Activated T-helper 9 cell treated with anti-CD3 and anti-CD28 coated beads, Interleukin-2, amount 50 U/mL, for 16 hours (primary cell): ENCODE data around the gene PPP2R3B.
"Not testable (repeated sequence)": the region's sequence is repeated elsewhere in the genome, so short reads cannot be mapped to it uniquely, and the experiment has no call there.

ENCODE experiments used
- DNase-seq: peaks from one replicate; pipeline ENCODE4 v3.0.0-alpha.2; 2020; ENCODE audit warnings: low read depth

Gene PPP2R3B, protein sequence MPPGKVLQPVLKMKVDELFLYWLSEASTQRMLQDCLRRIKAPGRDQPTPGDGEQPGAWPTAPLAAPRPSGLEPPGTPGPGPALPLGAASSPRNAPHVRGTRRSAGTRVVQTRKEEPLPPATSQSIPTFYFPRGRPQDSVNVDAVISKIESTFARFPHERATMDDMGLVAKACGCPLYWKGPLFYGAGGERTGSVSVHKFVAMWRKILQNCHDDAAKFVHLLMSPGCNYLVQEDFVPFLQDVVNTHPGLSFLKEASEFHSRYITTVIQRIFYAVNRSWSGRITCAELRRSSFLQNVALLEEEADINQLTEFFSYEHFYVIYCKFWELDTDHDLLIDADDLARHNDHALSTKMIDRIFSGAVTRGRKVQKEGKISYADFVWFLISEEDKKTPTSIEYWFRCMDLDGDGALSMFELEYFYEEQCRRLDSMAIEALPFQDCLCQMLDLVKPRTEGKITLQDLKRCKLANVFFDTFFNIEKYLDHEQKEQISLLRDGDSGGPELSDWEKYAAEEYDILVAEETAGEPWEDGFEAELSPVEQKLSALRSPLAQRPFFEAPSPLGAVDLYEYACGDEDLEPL

DNA sequence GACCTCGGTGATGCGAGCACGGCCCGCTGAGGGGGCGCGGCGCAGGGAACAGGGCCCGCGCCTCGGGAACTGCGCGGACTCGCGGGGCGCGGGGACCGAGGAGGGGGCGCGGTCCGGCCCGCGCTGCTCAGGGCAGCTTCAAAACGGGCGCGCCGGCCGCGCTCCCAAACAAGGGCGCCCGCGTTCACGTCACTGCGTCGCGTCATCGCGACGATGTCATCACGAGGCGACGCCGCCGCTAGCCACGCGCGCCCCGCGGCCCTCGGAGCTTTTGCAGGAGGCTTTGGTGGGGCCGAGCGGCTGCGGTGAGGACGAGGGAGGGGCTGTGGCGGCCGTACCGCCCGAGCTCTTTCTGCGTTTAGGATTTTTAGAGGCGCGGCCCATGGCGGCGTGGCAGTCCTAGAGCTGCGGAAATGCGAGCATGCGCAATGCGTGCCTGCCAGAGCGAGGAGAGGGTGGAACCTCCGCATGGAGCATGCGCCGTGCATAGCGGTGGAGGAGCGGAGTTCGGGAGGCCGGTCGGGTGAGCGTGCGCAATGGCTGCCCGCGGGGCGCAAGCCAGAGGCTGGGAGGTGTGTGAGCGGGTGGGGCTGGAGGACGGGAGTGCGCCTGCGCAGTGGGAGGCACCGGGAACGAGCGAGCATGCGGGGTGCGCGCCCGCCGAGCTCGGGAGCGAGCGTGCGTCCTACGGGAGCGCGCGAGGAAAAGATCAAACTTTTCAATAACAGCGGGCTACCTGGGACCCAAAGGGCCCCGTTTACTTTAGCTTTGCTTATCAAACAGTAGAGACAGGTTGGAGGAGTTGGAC lies at the start of gene PPP2R3B:
Gene PPP2R3B (minus strand): TSS at position 140 of the 808 bp plus-strand sequence. CDS start 216 bp downstream, outside the sequence.
- peak; percentile 99 for DNase-seq

DNA sequence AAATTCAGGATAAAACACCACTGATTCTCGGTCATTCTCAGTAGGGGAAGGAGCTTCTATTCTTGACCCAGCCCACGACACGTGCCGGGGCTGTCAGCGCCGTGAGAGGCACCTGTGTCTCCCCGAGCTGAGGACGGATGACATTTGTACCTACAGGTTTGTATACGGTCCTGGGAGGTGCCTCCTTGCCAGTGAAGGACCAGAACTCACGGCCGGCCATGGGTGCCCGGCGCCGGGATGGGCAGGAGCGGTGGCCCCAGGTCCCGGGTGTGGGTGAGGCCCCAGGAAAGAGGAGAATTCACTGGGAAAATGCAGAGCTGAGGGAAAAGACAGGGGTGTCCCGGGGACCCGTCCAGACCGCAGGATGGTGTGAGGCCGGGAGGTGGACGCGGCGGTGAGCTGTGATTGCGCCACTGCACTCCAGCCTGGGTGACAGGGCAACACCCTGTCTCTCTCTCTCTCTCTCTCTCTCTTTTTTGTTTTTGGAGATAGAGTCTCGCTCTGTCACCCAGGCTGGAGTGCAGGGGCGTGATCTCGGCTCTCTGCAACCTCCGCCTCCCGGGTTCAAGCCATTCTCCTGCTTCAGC lies 48.9 kb upstream of the PPP2R3B start:
- DNase-seq, result no peak

DNA sequence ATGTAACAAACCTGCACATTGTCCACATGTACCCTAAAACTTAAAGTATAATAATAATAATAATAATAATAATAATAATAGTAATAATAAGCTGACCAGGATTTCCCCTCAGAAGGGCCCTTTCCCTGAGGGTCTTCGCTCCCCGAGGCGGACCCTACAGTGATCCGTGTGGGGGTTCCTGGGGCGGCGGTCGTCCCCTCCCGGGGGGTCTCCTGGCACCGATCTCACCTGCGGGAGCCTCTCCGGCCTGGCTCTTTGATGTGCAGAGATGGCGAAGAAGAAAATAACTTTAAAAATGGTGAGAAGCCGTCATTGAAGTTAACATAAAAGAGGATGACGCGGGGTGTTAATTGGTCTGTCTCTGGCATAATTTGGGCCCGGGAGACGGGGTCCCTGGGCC lies 48.2 kb upstream of the PPP2R3B start:
- DNase-seq, result no peak

DNA sequence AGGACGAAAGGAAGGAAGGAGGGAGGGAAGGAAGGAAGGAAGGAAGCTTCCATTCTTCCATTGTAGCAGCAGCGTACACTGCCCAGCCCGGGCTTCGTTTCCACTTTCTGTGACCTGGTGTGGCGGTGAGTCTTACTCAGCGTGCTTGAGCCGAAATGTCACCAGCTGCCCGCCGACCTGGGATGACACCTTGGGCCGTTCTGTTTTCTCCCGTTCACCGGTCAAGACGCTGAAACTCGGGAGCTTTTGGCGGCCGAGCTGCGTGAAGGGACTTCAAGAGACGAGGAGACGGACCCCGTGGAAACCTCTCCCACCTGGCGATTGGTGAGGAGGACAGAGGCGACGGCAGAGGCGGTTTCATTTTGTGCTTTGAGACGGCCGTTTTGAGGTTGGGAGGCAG lies 47.1 kb upstream of the PPP2R3B start:
- no peak for DNase-seq

DNA sequence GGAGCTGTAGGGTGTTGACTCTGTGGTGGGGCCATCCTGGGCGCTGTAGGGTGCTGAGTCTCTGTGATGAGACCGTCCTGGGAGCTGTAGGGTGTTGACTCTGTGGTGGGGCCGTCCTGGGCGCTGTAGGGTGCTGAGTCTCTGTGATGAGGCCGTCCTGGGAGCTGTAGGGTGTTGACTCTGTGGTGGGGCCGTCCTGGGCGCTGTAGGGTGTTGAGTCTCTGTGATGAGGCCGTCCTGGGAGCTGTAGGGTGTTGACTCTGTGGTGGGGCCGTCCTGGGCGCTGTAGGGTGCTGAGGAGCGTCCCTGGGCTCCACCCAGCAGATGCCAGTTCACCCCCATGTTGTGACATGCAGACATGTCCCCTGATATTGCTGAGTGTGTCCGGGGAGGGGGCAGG lies 46.0 kb upstream of the PPP2R3B start:
- not testable (repeated sequence) for DNase-seq

DNA sequence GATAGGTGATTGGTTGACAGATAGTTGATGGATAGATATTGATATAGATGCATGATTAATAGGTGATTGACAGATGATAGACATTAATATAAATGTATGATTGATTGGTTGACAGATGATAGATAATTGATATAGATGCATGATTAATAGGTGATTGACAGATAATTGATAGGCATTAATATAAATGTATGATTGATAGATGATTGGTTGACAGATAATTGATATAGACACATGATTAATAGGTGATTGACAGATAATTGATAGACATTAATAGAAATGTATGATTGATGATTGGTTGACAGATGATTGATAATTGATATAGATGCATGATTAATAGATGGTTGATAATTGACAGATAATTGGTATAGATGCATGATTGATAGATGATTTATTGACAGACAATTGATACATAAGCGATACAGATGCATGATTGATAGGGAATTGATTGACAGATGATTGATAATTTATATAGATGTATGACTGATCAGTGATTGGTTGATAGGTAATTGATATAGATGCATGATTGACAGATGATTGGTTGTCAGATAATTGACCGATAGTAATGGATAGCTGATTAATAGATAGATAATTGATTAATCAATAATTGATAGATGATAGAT lies 44.9 kb upstream of the PPP2R3B start:
- DNase-seq, result no peak

DNA sequence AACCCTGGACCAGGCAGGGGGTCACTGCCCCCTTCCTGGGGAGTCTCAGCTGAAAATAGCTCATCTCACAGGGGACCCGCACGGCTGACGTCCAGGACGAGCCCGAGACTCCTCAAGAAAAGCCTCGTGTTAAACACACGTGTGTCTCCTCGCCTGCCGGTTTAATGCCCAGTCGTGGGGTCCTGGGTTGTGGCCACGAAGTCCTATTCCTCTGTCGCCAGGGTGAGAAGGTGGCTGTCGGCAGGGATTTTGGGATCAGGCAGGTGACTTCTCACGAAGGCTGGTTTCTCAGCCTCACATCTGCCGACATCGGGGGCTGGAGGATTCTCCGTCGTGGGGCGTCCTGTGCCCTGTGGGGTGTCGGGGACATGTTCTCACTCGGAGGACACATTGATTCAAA lies 44.3 kb upstream of the PPP2R3B start:
- no peak for DNase-seq

DNA sequence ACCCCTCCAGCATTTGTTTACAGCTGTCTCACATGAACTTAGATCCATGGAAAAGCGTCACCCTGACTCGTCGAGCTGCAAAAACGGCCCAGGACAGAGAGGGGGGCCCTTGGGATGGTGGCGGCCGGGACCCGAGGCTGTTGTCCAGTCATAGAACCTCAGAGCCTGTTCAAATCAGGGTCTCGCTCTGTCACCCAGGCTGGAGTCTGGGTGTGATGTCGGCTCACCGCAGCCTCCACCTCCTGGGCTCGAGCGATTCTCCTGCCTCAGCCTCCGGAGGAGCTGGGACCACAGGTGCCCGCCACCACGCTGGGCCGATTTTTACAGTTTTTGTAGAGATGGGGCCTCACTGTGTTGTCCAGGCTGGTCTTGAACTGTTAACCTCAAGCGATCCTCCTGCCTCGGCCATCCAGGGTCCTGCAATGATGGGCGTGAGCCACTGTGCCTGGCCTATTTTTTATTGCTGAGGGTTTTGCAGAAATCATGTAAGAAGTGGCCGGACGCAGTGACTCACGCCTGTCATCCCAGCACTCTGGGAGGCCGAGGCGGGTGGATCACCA lies 42.6 kb upstream of the PPP2R3B start:
- no peak for DNase-seq

DNA sequence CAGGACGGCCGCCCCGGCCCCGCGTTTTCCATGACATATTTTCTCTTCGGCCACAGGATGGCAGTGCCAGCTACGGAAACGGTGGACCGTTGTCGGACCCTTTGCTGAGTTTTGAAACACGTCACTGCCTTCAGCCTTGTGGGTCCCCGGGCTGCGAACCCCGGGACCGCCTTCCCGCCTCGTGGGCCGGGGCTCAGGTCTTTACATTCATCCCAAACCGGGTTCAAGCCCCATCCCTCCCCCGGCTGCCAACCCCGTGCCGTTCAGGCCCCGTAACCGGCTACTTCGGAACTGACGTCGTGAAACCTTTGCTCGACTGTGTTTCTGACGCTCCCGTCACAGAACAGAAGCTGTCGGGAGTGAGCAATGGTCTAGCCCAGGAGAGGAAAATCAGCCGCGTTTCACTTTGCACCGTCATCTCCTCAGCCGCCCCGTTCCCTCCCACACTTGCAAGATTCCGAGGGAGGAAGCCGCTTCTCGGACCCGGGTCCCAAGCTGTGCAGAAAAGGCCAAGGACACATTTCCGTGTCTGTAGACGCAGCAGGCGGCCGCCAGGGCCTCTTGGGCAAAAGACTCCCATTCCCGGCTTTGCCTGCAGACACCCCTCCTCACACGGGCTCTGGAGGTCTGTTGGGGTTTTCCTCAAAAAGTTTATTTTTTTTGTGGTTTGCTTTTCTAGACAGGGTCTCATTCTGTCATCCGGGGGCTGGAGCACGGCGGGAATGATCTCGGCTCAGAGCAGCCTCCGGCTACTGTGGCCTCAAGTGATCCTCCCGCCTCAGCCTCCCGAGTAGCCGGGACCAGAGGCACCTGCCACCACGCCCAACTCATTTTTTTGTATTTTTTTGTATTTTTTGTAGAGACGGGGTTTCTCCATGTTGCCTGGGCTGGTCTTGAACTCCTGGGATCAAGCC lies 41.4 kb upstream of the PPP2R3B start:
- DNase-seq, result no peak

DNA sequence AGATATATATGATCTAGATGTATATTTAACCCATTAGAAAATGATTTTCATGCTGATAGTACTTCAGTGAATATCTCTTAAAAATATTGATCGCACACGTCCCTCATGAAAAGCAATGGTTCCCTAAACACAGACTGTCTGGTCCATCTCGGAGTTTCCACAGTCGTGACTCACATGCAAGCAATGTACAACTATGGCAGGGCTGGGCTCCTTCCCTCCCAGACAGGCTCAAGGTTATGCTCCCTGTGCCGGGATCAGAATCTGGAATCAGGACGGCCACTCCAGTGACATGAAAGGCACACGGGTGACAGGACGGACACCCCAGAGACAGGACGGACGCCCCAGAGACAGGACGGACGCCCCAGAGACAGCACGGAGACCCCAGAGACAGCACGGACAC lies 40.2 kb upstream of the PPP2R3B start:
- DNase-seq, result no peak

DNA sequence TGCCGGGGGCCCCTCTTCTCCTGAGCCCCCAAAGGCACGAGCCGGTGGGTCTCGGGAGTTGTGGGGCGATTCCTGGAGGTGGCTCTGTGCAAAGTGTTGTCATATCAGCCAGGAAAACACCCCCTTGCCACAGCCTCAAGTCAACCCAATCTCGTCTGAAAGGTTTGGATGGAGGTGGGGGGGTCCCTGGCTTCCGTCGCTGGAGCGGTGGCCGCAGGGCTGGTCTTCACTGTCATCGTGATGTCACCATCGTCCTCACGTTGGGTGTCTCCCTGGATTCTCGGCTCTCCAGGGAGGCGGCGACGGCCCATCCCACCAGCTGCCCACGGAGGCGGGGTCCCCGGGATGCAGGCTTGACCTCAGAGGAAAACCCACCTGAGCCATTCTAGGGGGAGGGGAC lies 38.3 kb upstream of the PPP2R3B start:
- no peak for DNase-seq

DNA sequence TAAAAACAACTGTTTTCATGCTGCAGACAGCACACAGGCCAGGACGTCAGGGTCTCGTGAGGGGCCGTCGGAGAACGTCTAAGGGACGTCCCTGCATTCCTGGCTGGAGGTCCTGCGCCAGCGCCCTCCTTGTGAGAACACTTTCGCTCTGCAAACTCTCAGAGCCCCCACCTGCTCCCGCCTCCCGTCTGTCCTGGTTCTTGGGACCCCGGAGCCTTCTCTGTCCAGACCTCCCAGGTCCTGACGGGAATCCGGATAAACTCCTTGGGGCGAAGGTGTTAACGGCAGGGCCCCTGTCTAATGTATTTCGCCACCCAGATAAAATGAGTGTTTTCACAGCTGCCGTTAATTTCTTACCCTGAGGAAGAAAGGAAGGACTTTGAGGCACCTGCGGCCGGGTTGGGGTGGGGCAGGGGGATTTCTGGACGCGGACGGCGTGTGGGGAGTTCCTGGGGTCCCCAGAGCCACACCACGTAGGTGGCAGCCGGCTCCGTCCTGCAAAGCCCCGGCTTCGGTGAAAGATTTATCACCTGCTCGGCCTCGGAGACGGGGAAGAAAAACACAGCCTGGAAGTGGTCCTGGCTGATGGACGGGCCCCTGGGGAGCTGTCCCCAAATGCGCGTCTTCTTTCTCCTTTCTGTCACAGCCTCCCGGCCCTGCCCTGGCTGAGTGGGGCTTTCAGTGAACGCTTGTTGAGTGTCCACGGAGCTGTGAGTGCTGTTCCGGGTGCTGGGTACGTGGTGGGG lies 35.1 kb upstream of the PPP2R3B start:
- DNase-seq, result no peak

DNA sequence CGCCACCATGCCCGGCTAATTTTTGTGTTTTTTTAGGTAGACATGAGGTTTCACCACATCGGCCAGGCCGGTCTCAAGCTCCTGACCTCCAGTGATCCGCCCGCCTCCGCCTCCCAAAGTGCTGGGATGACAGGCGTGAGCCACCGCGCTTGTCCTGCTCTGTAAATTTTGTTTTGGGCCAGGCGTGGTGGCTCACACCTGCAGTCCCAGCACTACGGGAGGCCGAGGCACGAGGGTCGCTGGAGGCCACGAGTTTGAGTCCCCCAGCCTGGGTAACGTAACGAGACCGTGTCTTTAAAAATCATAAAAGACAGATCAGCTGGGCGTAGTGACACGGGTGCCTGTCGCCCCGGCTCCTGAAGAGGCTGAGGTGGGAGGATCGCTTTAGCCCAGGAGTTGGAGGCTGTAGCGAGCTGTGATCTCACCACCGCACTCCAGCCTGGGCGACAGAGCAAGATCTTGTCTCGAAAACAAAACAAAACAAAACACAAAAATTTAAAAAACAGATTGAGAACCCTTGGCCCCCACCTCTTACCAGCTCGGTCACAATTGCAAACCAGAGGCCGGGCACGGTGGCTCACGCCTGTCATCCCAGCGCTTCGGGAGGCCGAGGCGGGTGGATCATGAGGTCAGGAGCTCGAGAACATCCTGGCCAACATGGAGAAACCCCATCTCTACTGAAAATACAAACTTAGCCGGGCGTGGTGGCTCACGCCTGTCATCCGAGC lies 34.0 kb upstream of the PPP2R3B start:
- DNase-seq, result no peak

DNA sequence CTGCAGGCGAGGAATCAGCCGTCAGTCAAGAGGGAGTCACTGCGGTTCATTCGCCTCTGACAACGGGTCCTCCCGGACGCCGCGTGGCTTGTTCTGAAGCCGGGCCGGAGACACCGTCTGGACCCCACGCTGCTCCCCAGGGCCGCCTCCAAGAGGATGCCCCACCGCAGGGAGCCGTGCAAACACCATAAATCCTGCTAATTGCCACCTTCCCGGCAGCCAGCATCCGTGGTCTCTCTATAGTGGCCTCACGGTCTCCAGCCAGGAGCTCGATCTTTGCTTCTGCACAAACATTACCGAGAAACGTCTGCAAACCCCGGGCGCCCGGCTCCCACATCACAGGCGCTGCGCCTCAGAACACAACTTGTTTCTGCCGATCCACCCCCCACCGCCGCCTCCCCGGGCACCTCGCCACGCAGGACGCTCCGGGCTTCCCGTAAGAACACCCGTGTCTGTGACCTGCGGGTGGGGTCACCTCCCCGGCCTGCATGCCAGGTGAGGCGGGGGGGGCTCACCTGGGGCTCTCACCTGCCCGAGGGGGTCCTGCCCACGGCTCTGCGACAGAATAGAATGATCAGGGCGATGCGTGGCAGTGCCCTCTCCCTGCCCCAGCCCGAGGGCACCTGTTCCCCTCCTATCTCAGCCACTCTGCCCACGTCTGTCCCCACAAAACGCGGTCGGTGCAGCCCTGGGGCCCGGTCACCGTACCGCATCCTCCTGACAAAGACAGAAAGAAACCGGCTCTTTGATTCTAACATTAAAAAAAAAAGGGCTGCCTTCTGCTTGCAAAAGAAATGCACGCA lies 32.4 kb upstream of the PPP2R3B start:
- DNase-seq, result no peak

DNA sequence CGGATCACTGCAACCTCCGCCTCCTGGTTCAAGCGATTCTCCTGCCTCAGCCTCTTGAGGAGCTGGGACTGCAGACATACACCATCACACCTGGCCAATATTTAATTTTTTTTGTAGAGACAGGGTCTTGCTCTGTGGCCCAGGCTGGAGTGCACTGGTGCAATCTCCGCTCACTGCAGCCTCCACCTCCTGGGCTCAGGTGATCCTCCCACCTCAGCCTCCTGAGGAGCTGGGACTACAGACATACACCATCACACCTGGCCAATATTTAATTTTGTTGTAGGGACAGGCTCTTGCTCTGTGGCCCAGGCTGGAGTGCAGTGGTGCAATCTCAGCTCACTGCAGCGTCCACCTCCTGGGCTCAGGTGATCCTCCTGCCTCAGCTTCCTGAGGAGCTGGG lies 28.8 kb upstream of the PPP2R3B start:
- DNase-seq, result not testable (repeated sequence)

DNA sequence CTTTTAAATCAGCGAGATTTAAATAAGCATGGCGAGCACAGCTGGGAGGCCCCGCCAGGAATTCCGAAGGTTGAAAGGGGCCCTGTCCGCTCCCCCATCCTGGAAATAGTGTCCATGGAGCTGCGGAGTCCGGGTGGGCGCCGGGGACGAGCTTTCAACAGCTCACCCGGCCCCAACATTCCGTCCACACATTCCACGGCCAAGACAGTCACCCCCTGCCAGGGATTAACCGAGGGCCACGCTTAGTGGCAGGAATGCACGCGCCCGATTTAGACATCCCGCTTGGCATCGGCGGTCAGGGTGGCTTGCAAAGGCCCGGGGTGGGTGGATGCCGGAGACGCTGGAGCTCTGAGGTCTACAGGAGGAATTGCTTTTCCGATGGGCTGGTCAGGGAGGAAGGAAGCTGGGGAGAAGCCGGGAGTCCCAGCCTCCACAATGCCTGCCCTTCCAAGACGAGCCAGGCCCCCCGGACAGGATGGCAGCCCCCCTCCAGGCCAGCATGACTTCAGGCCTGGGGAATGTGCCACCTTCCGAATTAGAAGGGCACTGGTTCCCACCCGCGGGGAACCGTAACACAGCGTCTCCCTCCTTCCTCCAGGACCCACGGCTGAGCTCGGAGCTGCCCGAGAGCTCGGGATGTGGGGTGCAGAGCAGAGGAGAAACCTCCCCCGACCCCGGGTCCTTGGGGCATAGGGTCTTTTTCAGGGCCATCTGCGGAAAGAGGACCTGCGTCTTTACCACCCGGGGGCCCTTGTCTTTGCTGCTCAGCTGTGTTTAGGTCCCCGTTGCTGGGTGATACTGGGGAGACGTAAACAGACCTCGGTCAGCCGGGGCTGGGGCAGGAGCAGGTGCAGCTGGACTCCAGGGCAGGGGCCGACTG lies 26.9 kb upstream of the PPP2R3B start:
- DNase-seq, result no peak

DNA sequence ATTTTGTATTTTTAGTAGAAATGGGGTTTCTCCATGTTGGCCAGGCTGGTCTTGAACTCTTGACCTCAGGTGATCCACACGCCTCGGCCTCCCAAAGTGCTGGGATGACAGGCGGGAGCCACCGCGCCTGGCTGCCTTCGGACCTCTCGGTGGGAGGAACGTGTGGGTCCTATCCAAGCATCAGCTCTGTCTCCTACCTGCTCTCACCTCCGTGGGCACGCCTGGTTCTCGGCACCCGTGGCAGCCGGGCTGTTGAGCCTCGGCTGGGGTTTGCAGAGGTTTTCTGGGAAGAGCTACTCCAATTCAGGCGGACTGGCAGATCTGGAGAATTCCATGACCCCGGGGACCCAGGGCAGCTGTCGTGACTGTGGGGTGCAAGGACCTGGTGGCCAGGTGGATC lies 23.6 kb upstream of the PPP2R3B start:
- DNase-seq, result no peak
